B cell (primary cell): Measurements from ENCODE around the gene ACTN1. TPM values are rescaled to one million over a fixed set of nuclear protein-coding genes. Genes with fewer than 3 reads are reported as not detected.

Experiments used
- ATAC-seq: fragments of 200-7000 bp; cut with Tn5 transposase; one replicate; pipeline ENCODE4 v1.10.0; 2021; ENCODE audit warnings: low read depth, mild to moderate bottlenecking, moderate number of reproducible peaks, moderate library complexity
- CTCF ChIA-PET: fragments of 350-600 bp; sonication (Branson Sonifier 250); formaldehyde crosslinking; loops from one replicate; lab custom pipeline; 2021; ENCODE audit warnings: antibody characterized with exemption, inconsistent platforms; lab: Charles Lee
- POLR2A ChIA-PET: fragments of 350-600 bp; sonication (Branson Sonifier 250); formaldehyde crosslinking; loops from one replicate; lab custom pipeline; 2021; ENCODE audit warnings: antibody characterized with exemption; lab: Charles Lee
- DNase-seq: peaks from one replicate; pipeline ENCODE4 v3.0.0; 2013
- H2AFZ ChIP-seq: 2 replicates; pipeline ENCODE4 v1.6.1; 2012; ENCODE audit warnings: mild to moderate bottlenecking, low read depth, low read length; ENCODE audit not compliant: insufficient read depth, poor library complexity, severe bottlenecking
- H3K27ac ChIP-seq, 2 donors: 1 replicate in 1 of 2; 2 replicates in 1 of 2; pipeline ENCODE4 v1.5.1; 2012 to 2013; ENCODE audit warnings: low read length in 2 of 2, mild to moderate bottlenecking in 2 of 2, moderate library complexity in 1 of 2
- H3K27me3 ChIP-seq, 4 experiments: fragments of 200-600 bp in 1 of 4; sonication (generic) in 1 of 4; replicated peaks in 1 of 4; 1 replicate in 2 of 4; 2 replicates in 2 of 4; pipeline versions ENCODE4 v1.6.1 to v1.7.0; 2013 to 2016; ENCODE audit warnings: low read length in 3 of 4, mild to moderate bottlenecking in 2 of 4, mixed read lengths in 1 of 4, moderate library complexity in 1 of 4; ENCODE audit not compliant: insufficient read depth in 4 of 4, control insufficient read depth in 3 of 4; ENCODE audit errors: control extremely low read depth in 1 of 4
- H3K36me3 ChIP-seq, 2 experiments: replicated peaks in 1 of 2; 1 replicate in 1 of 2; 2 replicates in 1 of 2; pipeline versions ENCODE4 v1.6.1 to v1.7.1; 2013; ENCODE audit warnings: low read length in 1 of 2; ENCODE audit not compliant: insufficient read depth in 2 of 2, control insufficient read depth in 1 of 2; ENCODE audit errors: control extremely low read depth in 1 of 2, extremely low read depth in 1 of 2
- H3K4me1 ChIP-seq, 2 donors: fragments of 200-600 bp in 1 of 2; sonication (generic) in 1 of 2; 1 replicate in 1 of 2; 2 replicates in 1 of 2; pipeline versions ENCODE4 v1.5.1 to v1.6.1; 2013 to 2017; ENCODE audit warnings: low read length in 2 of 2; ENCODE audit not compliant: control insufficient read depth in 2 of 2, insufficient read depth in 2 of 2
- H3K4me2 ChIP-seq: replicated peaks from 2 replicates; pipeline ENCODE3; 2012; ENCODE audit warnings: mild to moderate bottlenecking, low read depth, low read length; ENCODE audit not compliant: poor library complexity, severe bottlenecking
- H3K4me3 ChIP-seq, 5 experiments: fragments of 200-600 bp in 1 of 5; sonication (generic) in 1 of 5; 1 replicate in 3 of 5; 2 replicates in 2 of 5; pipeline versions ENCODE4 v1.5.1 to v1.7.0; 2011 to 2016; ENCODE audit warnings: low read length in 4 of 5, mild to moderate bottlenecking in 4 of 5, low read depth in 2 of 5, control low read depth in 1 of 5, moderate library complexity in 1 of 5; ENCODE audit not compliant: insufficient read depth in 1 of 5; ENCODE audit errors: control extremely low read depth in 1 of 5, extremely low read depth in 1 of 5
- H3K79me2 ChIP-seq: fragments of 200-600 bp; sonication (generic); one replicate; pipeline ENCODE4 v1.6.0; 2016; ENCODE audit warnings: low read length; ENCODE audit not compliant: control insufficient read depth, insufficient read depth
- H3K9ac ChIP-seq: fragments of 200-600 bp; sonication (generic); 2 replicates; pipeline ENCODE4 v1.6.1; 2017; ENCODE audit warnings: mild to moderate bottlenecking, low read length, moderate library complexity
- H3K9me3 ChIP-seq, 3 donors: one replicate each; pipeline versions ENCODE4 v1.6.1 to v1.7.1; 2013; ENCODE audit warnings: low read length in 2 of 3; ENCODE audit not compliant: control insufficient read depth in 2 of 3, insufficient read depth in 1 of 3; ENCODE audit errors: control extremely low read depth in 1 of 3
- H4K20me1 ChIP-seq: 2 replicates; pipeline ENCODE4 v1.6.0; 2012; ENCODE audit warnings: mild to moderate bottlenecking, low read length; ENCODE audit not compliant: insufficient read depth, control insufficient read depth, poor library complexity, severe bottlenecking
- H3K27ac Mint-ChIP-seq: one replicate; pipeline ENCODE4 v1.8.0; 2021; ENCODE audit warnings: mixed read lengths
- H3K27me3 Mint-ChIP-seq: one replicate; pipeline ENCODE4 v1.8.0; 2021; ENCODE audit warnings: mixed read lengths
- H3K4me1 Mint-ChIP-seq: one replicate; pipeline ENCODE4 v1.8.0; 2021; ENCODE audit warnings: mixed read lengths
- H3K4me3 Mint-ChIP-seq: one replicate; pipeline ENCODE4 v1.8.0; 2021; ENCODE audit warnings: mixed read lengths
- H3K9me3 Mint-ChIP-seq: one replicate; pipeline ENCODE4 v1.8.0; 2022; ENCODE audit warnings: mixed read lengths; ENCODE audit not compliant: insufficient read depth
- EZH2 ChIP-seq: IDR thresholded peaks from 2 replicates; pipeline ENCODE4 v1.6.1; 2012; ENCODE audit warnings: borderline replicate concordance, low read depth, mild to moderate bottlenecking, moderate library complexity, low read length; ENCODE audit not compliant: insufficient read depth, poor library complexity, severe bottlenecking
- WGBS: methylation state at CpG from one replicate; pipeline ENCODE4 v1.1.5; 2013; ENCODE audit warnings: missing lambda C conversion rate; ENCODE audit not compliant: insufficient coverage; 5-methylcytosine and 5-hydroxymethylcytosine counted together
- intact Hi-C: fragments of 100-400 bp; cut with micrococcal nuclease; formaldehyde crosslinking; loops from one replicate; pipeline ENCODE4 v1.10.0; 2022
- polyA plus RNA-seq: library from polyadenylated mRNA; depleted of rRNA; stranded (reverse); fragments of >200 nt; gene quantifications from 2 replicates; pipeline ENCODE4 v1.2.3, GENCODE V29; 2012
- total RNA-seq, 2 donors: library from RNA; stranded (reverse); fragments of 120-200 nt in 1 of 2; gene quantifications; 1 replicate in 1 of 2; 2 replicates in 1 of 2; pipeline versions ENCODE4 v1.2.3 to v1.2.4, GENCODE V29; 2013 to 2022
- TF ChIP-seq, protein P1 (sequence below): fragments of 200-600 bp; IDR thresholded peaks from one replicate; pipeline ENCODE4 v1.8.0; 2022; ENCODE audit warnings: antibody characterized with exemption, mild to moderate bottlenecking

Gene ACTN1
- total and polyA plus RNA-seq, 2 donors (not counting 1 experiment from before 2014, with no cell fraction given): 0.74 to 0.89 TPM

- Mint-ChIP-seq H3K27me3 (no peaks in the 10 kb centered on the region), H3K4me3 (no peak overlapping the region), H3K4me1 (no peaks in the 10 kb centered on the region), H3K9me3 (peaks cover 2% of the 10 kb centered on the region), H3K27ac (no peak overlapping the region)
- Histone ChIP-seq H3K36me3 (no peaks in the 10 kb centered on the region), H3K27me3 (no peaks in the 10 kb centered on the region), H3K27ac (no peak overlapping the region), H3K9me3 (peaks cover 0 to 23% (median 13%) of the 10 kb centered on the region in 3 donors), H4K20me1 (no peaks in the 10 kb centered on the region), H3K4me2 (no peak overlapping the region), H3K79me2 (no peaks in the 10 kb centered on the region), H3K4me1 (no peaks in the 10 kb centered on the region), H3K4me3 (no peak overlapping the region), H3K9ac (no peak overlapping the region), H2AFZ (no peak overlapping the region)
- TF ChIP-seq, protein P1, sequence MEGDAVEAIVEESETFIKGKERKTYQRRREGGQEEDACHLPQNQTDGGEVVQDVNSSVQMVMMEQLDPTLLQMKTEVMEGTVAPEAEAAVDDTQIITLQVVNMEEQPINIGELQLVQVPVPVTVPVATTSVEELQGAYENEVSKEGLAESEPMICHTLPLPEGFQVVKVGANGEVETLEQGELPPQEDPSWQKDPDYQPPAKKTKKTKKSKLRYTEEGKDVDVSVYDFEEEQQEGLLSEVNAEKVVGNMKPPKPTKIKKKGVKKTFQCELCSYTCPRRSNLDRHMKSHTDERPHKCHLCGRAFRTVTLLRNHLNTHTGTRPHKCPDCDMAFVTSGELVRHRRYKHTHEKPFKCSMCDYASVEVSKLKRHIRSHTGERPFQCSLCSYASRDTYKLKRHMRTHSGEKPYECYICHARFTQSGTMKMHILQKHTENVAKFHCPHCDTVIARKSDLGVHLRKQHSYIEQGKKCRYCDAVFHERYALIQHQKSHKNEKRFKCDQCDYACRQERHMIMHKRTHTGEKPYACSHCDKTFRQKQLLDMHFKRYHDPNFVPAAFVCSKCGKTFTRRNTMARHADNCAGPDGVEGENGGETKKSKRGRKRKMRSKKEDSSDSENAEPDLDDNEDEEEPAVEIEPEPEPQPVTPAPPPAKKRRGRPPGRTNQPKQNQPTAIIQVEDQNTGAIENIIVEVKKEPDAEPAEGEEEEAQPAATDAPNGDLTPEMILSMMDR: peak; percentile 55
- TF ChIP-seq EZH2: no peak
- ChIA-PET POLR2A (no interaction called here), CTCF (interaction anchor here (0.6 to 3.6 kb wide), 15 partner anchors 9 to 1026 kb away, joined by 3 to 20 read pairs (median 3); no protein-coding TSS in a partner anchor)
- DNase-seq (peak; percentile 53), ATAC-seq (peak; percentile 33)
- WGBS: 0% methylated on average over 2 of the region's 2 CpGs
- intact Hi-C loops: loop anchor here (10.0 kb wide), 1 partner anchor 242 kb away; no protein-coding TSS in a partner anchor
These were observed 116.0 kb downstream of the ACTN1 start for GRCh38 chr14:68862954-68863594.

- Histone ChIP-seq H3K79me2 (no peaks in the 10 kb centered on the region), H3K27ac (no peak overlapping the region), H3K9ac (no peak overlapping the region), H3K4me3 (no peak overlapping the region), H3K4me2 (no peak overlapping the region), H3K4me1 (no peaks in the 10 kb centered on the region), H3K9me3 (peaks cover 0 to 20% (median 11%) of the 10 kb centered on the region in 3 donors), H3K27me3 (no peaks in the 10 kb centered on the region), H2AFZ (no peak overlapping the region), H4K20me1 (no peaks in the 10 kb centered on the region), H3K36me3 (no peaks in the 10 kb centered on the region)
- no peak for DNase-seq
- POLR2A ChIA-PET: no interaction called here
- Mint-ChIP-seq H3K27me3 (no peaks in the 10 kb centered on the region), H3K4me3 (no peak overlapping the region), H3K4me1 (no peaks in the 10 kb centered on the region), H3K9me3 (peaks cover 2% of the 10 kb centered on the region), H3K27ac (no peak overlapping the region)
- no peak for ATAC-seq
- TF ChIP-seq, protein P1: no peak
- no peak for TF ChIP-seq EZH2
- intact Hi-C loops: loop anchor here (10.0 kb wide), 1 partner anchor 244 kb away; no protein-coding TSS in a partner anchor
- 95% methylated on average over 4 of the region's 5 CpGs for WGBS
- CTCF ChIA-PET: no interaction called here
These were observed 118.3 kb downstream of the ACTN1 start for GRCh38 chr14:68860771-68861170.
